Putamen (tissue), 1 donor: ENCODE measurements around the gene KCTD8.

ENCODE experiments used
- DNase-seq: peaks from one replicate; pipeline ENCODE4 v3.0.0-alpha.2; 2016; ENCODE audit warnings: low spot score

KCTD8 gene

GRCh38 chr4:44162538-44163270 is 285.9 kb downstream of the KCTD8 start:
- no peak for DNase-seq

GRCh38 chr4:44161756-44162155 is 286.9 kb downstream of the KCTD8 start:
- no peak for DNase-seq

DNA sequence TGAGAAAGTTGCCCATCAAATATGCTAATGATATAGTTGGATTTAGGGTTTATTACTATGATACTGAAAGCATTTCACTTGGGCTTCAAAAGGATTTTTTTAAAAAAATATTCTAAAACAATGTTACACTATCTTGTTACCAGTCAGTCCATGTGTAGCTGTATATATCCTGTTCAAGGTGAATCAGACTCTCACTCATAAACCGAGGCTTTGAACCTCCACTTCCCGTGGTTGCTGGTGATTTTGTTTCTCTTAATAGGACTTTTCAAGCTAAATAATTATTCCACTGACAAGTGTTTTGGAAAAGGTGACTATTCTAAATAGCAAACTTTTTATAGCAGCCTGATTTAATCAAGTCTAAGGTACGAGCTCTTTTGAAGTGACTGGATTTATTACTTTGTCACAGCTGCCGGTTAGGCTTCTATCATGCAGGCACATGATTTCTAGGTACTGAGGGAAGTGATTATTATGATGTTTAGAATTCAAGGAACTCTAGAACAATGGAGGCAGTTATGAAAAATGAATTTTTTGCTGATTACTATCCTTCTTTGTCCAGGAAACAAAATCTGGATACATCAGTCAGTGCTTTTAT is 287.7 kb downstream of the KCTD8 start:
- no peak for DNase-seq

- no peak for DNase-seq
These were observed 288.6 kb downstream of the KCTD8 start for GRCh38 chr4:44159991-44160390.

- no peak for DNase-seq
These were observed 290.9 kb downstream of the KCTD8 start for GRCh38 chr4:44157611-44158277.

- DNase-seq, result no peak
These were observed 298.5 kb downstream of the KCTD8 start for GRCh38 chr4:44150091-44150576.

DNA sequence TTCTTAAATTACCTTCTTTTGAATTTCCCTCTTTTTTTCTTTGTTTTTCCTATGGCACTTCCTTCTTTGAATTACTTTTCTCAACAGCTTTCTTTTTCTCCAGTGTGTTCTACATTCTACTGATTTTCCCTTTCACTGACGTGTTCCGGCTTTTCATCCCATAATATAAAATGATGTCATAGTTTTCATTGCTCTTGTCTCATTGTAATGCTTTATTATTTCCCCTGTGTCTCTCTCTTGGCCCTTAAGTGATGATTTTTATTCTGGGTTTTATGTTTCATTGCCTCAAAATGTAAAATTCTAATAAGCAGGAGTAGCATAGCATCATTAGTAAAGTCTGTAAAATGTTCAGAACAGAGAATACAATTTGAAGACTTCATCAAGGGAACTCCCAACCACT is 299.3 kb downstream of the KCTD8 start:
- DNase-seq, result no peak

GRCh38 chr4:44147571-44148075 is 301.0 kb downstream of the KCTD8 start:
- no peak for DNase-seq

- no peak for DNase-seq
These were observed 302.1 kb downstream of the KCTD8 start for GRCh38 chr4:44146516-44146915.

- no peak for DNase-seq
These were observed 302.7 kb downstream of the KCTD8 start for GRCh38 chr4:44145868-44146267.

GRCh38 chr4:44132526-44132925 is 316.1 kb downstream of the KCTD8 start:
- DNase-seq, result no peak
